GM12801 (cell line): ENCODE data around the gene SYTL3.

Experiments used
- TF ChIP-seq, protein P1 (sequence below): IDR thresholded peaks from one replicate; pipeline ENCODE4 v1.5.1; 2011; ENCODE audit warnings: control low read depth; ENCODE audit not compliant: insufficient read length; ENCODE audit errors: extremely low read depth

The SYTL3 gene

DNA sequence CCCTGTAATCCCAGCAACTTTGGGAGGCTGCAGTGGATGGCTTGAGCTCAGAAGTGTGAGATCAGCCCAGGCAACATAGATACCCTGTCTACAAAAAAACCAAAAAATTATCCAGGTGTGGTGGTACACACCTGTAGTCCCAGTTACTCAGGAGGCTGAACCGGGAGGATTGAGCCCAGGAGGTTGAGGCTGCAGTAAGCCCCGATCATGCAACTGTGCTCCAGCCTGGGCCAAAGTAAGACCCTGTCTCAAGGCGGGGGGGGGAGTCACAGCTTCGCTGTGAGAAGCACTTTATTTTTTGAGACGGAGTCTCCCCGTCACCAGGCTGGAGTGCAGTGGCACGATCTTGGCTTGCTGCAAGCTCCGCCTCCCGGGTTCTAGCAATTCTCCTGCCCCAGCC, 115.1 kb downstream of the SYTL3 start:
- TF ChIP-seq, protein P1, sequence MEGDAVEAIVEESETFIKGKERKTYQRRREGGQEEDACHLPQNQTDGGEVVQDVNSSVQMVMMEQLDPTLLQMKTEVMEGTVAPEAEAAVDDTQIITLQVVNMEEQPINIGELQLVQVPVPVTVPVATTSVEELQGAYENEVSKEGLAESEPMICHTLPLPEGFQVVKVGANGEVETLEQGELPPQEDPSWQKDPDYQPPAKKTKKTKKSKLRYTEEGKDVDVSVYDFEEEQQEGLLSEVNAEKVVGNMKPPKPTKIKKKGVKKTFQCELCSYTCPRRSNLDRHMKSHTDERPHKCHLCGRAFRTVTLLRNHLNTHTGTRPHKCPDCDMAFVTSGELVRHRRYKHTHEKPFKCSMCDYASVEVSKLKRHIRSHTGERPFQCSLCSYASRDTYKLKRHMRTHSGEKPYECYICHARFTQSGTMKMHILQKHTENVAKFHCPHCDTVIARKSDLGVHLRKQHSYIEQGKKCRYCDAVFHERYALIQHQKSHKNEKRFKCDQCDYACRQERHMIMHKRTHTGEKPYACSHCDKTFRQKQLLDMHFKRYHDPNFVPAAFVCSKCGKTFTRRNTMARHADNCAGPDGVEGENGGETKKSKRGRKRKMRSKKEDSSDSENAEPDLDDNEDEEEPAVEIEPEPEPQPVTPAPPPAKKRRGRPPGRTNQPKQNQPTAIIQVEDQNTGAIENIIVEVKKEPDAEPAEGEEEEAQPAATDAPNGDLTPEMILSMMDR: no peak

DNA sequence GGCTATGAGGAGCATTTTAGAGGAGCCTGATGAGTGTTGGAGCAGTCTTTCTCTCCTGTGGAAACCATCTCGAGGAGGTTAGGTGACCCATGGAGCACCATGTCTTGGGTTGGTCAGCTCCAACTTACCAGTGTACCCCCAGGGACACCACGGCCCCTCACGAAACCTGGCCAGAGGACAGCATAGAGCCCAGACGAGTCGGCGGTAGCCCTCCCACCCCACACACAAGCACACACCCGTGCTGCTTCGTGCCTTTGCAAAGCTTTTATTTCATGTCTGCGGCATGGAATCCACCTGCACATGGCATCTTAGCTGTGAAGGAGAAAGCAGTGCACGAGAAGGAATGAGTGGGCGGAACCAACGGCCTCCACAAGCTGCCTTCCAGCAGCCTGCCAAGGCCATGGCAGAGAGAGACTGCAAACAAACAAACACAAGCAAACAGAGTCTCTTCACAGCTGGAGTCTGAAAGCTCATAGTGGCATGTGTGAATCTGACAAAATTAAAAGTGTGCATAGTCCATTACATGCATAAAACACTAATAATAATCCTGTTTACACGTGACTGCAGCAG, 115.7 kb downstream of the SYTL3 start:
- TF ChIP-seq, protein P1: no peak

DNA sequence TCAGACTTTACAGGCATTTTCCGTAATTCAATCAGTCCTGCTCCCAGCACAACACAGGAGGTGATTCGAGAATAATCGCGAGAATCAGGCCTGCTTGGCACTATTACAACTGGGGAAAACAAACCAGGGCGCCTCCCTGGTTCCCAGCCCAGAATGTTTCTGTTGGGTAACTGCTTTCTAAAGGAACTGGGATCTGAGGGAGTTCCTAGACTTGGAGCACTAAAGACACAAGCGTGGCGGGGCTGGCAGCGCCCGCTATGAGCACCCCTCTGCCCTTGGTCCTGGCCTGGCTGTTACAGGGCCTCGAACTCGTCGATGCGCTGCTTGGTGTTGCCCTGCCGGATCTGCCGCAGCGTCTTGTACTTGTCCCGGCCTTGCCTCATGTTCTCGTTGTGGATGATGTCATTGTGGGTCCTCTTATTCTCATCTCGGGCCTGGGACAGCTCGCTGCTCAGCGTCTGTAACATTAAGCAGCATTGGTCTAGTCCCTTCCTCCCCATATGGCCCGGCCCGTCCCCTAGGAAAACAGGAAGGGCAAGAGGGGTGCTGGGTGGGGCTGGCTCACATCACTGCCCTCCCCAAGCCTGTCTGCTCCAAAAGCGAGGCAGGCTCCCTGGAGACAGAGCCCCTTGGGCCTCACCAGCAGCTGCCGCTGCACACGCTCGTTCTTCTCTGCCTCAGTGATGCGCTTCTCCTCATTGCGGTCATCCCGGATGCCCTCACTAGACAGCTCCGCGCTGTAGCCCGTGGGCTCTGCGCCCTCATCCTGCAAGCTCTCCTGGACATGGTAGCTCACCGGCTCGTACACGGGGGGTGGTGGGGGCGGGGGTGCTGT, 117.0 kb downstream of the SYTL3 start:
- TF ChIP-seq, protein P1: no peak

DNA sequence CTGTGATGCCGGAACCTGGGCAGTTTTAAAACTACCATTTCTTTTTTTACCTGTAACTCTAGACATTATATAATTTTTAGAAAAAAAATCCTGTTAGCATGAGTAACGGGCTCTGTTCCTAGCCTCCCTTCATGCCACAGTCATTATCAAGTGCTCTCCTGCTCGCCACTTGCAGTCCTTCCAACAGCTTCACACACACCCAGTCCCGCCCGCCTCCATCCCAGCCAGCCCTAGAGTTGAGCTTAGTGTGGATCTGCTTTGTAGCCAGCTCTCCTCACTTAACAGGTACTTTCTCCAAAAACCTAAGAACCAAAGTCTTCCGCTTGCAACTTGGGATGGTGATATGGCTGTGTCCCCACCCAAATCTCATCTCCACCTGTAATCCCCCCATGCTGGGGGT, 117.9 kb downstream of the SYTL3 start:
- TF ChIP-seq, protein P1: no peak

DNA sequence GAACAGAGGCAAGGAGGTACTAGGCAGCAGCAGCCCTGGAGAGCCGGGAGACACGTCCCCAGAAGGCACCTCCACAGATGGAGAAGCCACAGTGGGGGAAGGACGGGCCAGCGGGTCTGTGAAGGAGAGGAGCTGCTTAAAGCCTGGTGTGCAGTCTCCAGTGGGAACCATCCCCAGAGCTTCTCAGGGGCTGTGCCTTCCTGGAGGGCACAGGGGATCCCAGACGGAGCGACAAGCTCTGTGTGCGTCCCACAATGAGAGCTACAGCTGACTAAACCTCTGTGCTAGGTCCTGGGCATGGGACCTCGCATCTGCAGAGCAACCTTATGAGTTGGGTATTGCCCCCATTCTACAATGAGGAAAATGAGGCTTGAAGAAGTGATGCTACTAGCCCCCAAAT, 118.6 kb downstream of the SYTL3 start:
- TF ChIP-seq, protein P1: no peak

DNA sequence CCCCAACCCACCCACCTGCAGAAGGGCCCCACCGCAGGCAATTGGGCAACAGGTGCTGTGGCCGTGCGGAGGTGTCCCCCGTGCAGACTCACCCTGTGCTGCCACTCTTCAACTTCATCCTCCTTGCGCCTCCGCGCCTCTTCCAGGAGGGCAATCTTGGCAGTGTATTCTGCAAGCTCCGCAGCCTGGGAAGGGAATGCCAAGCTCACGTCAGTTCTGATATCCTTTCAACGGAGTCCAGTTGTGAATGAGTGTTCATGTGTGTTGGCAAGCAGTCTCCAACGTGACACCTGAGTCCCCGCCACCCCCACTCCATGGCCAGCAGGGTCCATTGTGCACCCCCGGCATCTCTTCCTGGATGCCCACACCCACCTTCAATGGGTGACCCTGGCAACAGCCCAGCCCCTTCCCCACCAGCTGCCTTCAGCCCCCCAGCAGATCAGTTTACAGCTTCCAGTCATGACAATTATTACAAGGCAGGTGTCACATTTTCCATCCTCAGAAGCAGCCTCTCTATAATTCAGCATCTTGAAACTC, 119.4 kb downstream of the SYTL3 start:
- TF ChIP-seq, protein P1: no peak

DNA sequence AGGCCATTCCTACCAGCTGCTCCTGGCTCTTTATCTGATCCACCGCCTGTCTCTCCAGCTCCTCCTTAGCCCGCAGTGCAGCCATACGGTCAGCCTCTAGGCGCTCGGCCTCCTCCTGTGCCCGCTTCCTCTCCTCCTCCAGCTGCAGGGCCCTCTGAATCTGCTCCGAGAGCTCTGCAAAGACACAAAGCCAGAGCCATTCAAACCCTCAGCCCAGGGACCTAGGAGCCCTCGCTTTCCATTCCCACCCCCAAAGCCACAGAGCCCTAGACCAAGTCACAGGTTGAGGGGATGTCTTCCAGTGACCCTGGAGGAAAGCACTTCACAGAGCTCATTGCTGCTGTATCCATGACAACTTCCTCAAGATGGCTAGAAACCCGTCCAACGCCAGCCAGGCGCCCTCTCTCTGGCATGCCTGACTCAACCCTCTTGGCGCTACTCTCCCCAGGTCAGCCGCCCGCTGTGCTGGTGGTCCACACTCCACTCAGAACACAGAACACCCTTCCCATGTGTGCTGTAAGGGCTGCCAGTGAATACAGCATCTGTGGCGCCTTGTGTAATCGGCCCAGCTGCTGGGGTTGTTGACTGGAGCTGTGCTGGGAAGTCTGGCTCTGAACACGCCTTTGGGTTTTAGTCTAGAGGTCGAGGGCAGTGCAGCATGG, 120.0 kb downstream of the SYTL3 start:
- TF ChIP-seq, protein P1: no peak
